Muscle layer of colon (tissue), 2 donors: ENCODE data around the gene GPR137B.
A peak's percentile ranks its signal among the peaks of the same experiment; 100 is the strongest.
"Not testable (repeated sequence)": the region's sequence is repeated elsewhere in the genome, so short reads cannot be mapped to it uniquely, and the experiment has no call there.

ENCODE experiments used
- H3K27ac ChIP-seq: one replicate; pipeline ENCODE4 v1.7.0; 2013; ENCODE audit warnings: low read depth, mild to moderate bottlenecking, low read length, moderate library complexity
- H3K27me3 ChIP-seq, 2 donors: one replicate each; pipeline ENCODE4 v1.7.0; 2013; ENCODE audit warnings: low read length in 2 of 2, mild to moderate bottlenecking in 2 of 2; ENCODE audit not compliant: insufficient read depth in 2 of 2, control insufficient read depth in 1 of 2
- H3K36me3 ChIP-seq: one replicate; pipeline ENCODE4 v1.7.0; 2013; ENCODE audit warnings: mild to moderate bottlenecking, low read length; ENCODE audit not compliant: insufficient read depth
- H3K4me1 ChIP-seq: one replicate; pipeline ENCODE4 v1.7.0; 2013; ENCODE audit warnings: mild to moderate bottlenecking, low read length; ENCODE audit not compliant: insufficient read depth
- H3K4me3 ChIP-seq, 2 donors: one replicate each; pipeline ENCODE4 v1.7.0; 2013; ENCODE audit warnings: low read length in 2 of 2, low read depth in 1 of 2, mild to moderate bottlenecking in 1 of 2, moderate library complexity in 1 of 2
- H3K9ac ChIP-seq: one replicate; pipeline ENCODE4 v1.7.0; 2013; ENCODE audit warnings: low read length
- H3K9me3 ChIP-seq: one replicate; pipeline ENCODE4 v1.7.0; 2013; ENCODE audit warnings: mild to moderate bottlenecking, low read length
- donor health status: abdominal sarcoma.
- donor health status: Adenocarcinoma of cecum.

GPR137B gene

GRCh38 chr1:236142253-236143103, at the start of gene GPR137B:
Gene GPR137B (plus strand): TSS chr1:236142539. CDS start chr1:236142623, 84 bp downstream.
- Histone ChIP-seq H3K36me3 (no peaks in the 10 kb centered on the region), H3K4me1 (peaks cover 9% of the 10 kb centered on the region)

GRCh38 chr1:236092899-236093298, 49.4 kb upstream of the GPR137B start:
- H3K9ac ChIP-seq = no peak overlapping the region
- no peaks in the 10 kb centered on the region for H3K27me3 ChIP-seq
- H3K9me3 ChIP-seq = no peaks in the 10 kb centered on the region
- H3K4me1 ChIP-seq = peaks cover 3% of the 10 kb centered on the region
- no peak overlapping the region for H3K27ac ChIP-seq
- no peaks in the 10 kb centered on the region for H3K36me3 ChIP-seq
- no peak overlapping the region for H3K4me3 ChIP-seq

More at GRCh38 chr1:236142253-236143103, at the start of gene GPR137B:
- Histone ChIP-seq H3K27ac (peak within 1 kb of the TSS; percentile 74), H3K27me3 (no peaks in the 10 kb centered on the region), H3K9me3 (no peaks in the 10 kb centered on the region), H3K4me3 (peak within 1 kb of the TSS; percentile 66 to 99), H3K9ac (peak within 1 kb of the TSS; percentile 30)

- H3K36me3 ChIP-seq = no peaks in the 10 kb centered on the region
- H3K4me1 ChIP-seq = peaks cover 3% of the 10 kb centered on the region
- H3K9ac ChIP-seq = no peak overlapping the region
- no peak overlapping the region for H3K4me3 ChIP-seq
- no peaks in the 10 kb centered on the region for H3K27me3 ChIP-seq
- H3K27ac ChIP-seq = no peak overlapping the region
- no peaks in the 10 kb centered on the region for H3K9me3 ChIP-seq
These were observed 46.4 kb upstream of the GPR137B start for GRCh38 chr1:236095705-236096520.

GRCh38 chr1:236096660-236097482, 45.5 kb upstream of the GPR137B start:
- not testable (repeated sequence) for H3K27me3 ChIP-seq, H3K36me3 ChIP-seq, H3K9me3 ChIP-seq, H3K9ac ChIP-seq, H3K4me1 ChIP-seq, H3K27ac ChIP-seq, H3K4me3 ChIP-seq

- no peak overlapping the region for H3K4me3 ChIP-seq
- no peaks in the 10 kb centered on the region for H3K9me3 ChIP-seq
- no peak overlapping the region for H3K9ac ChIP-seq
- H3K27me3 ChIP-seq = no peaks in the 10 kb centered on the region
- H3K4me1 ChIP-seq = no peaks in the 10 kb centered on the region
- H3K27ac ChIP-seq = no peak overlapping the region
- H3K36me3 ChIP-seq = no peaks in the 10 kb centered on the region
These were observed 44.1 kb upstream of the GPR137B start for GRCh38 chr1:236098267-236098666.

GRCh38 chr1:236099355-236099974, 42.9 kb upstream of the GPR137B start:
- Histone ChIP-seq H3K36me3 (no peaks in the 10 kb centered on the region), H3K27ac (no peak overlapping the region), H3K9me3 (no peaks in the 10 kb centered on the region), H3K9ac (no peak overlapping the region), H3K27me3 (no peaks in the 10 kb centered on the region), H3K4me1 (no peaks in the 10 kb centered on the region), H3K4me3 (no peak overlapping the region)

GRCh38 chr1:236100799-236101198, 41.5 kb upstream of the GPR137B start:
- H3K36me3 ChIP-seq = no peaks in the 10 kb centered on the region
- H3K4me1 ChIP-seq = no peaks in the 10 kb centered on the region
- no peak overlapping the region for H3K27ac ChIP-seq
- no peaks in the 10 kb centered on the region for H3K27me3 ChIP-seq
- H3K9me3 ChIP-seq = no peaks in the 10 kb centered on the region
- H3K4me3 ChIP-seq = no peak overlapping the region
- no peak overlapping the region for H3K9ac ChIP-seq

- Histone ChIP-seq H3K9ac (no peak overlapping the region), H3K27me3 (no peaks in the 10 kb centered on the region), H3K9me3 (no peaks in the 10 kb centered on the region), H3K36me3 (no peaks in the 10 kb centered on the region), H3K4me1 (no peaks in the 10 kb centered on the region), H3K4me3 (no peak overlapping the region), H3K27ac (no peak overlapping the region)
These were observed 40.8 kb upstream of the GPR137B start for GRCh38 chr1:236101233-236102200.

GRCh38 chr1:236102611-236103010, 39.7 kb upstream of the GPR137B start:
- H3K27me3 ChIP-seq = no peaks in the 10 kb centered on the region
- H3K9me3 ChIP-seq = no peaks in the 10 kb centered on the region
- no peaks in the 10 kb centered on the region for H3K36me3 ChIP-seq
- H3K4me1 ChIP-seq = no peaks in the 10 kb centered on the region
- H3K4me3 ChIP-seq = no peak overlapping the region
- H3K9ac ChIP-seq = no peak overlapping the region
- H3K27ac ChIP-seq = no peak overlapping the region

- no peak overlapping the region for H3K27ac ChIP-seq
- H3K4me1 ChIP-seq = no peaks in the 10 kb centered on the region
- no peak overlapping the region for H3K4me3 ChIP-seq
- H3K36me3 ChIP-seq = no peaks in the 10 kb centered on the region
- no peaks in the 10 kb centered on the region for H3K9me3 ChIP-seq
- no peaks in the 10 kb centered on the region for H3K27me3 ChIP-seq
- H3K9ac ChIP-seq = no peak overlapping the region
These were observed 39.3 kb upstream of the GPR137B start for GRCh38 chr1:236103059-236103458.
